NCI-H128 (cell line): ENCODE measurements around the gene HSPB8.
"Not testable (repeated sequence)": the region's sequence is repeated elsewhere in the genome, so short reads cannot be mapped to it uniquely, and the experiment has no call there.

ENCODE experiments used
- DNase-seq: peaks from one replicate; lab custom pipeline; 2025; ENCODE audit not compliant: unreplicated experiment; lab: John Stamatoyannopoulos, UW

The HSPB8 gene

DNA sequence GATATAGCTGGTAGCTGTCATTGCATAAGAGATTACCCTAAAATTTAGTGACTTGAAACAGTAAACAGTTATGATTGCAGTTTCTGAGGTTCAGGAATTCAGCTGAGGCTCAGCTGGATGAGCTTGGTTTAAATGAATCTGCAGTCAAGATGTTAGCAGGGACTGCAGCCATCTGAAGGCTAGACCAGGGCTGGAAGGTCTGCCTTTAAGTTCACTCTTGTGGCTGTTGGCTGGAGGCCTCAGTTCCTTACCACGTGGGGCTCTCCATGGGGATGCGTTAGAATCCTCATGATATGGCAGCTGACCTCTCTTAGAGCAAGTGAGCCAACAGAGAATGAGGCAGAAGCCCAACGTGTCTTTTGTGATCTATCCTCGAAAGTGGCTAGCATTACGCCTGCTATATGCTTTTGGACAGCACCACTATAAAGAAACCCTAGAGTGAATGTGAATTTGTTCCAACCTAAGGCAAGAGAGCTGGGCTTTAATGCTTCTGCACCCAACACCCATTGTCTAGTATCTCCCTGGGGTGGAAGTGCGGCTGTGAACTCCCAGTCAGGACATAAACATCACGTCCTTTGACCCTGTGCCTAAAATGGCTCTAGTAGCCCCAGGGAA lies 26.0 kb downstream of the HSPB8 start:
- DNase-seq: no peak

DNA sequence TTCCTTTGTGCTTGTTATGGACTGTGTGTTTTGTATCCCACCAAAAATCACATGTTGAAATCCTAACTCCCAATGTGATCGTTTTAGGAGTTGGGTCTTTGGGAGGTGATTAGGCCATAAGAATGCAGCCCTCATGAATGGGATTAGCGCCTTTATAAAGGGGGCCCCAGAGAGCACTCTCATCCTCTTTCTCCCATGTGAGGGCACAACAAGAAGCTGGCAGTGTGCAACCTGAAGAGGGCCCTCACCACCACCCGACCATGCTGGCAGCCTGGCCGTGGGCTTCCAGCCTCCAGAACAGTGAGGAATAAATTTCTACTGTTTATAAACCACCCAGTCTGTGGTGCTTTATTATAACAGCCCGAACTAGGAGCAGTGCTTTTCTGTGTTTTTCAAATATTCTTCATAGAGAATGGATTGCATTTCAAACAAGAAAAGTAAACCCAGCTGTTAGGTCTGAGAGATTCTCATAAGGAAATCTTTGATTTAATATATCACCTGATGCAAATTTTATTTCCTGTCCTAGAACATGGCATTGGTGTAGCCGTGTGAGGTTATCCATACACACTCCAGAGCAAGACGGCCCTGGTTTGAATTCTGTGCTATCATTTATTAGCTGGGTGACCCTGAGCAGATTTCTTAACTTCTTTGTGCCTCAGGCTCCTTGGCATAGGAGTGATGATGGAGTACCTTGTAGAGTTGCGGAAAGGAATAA lies 27.8 kb downstream of the HSPB8 start:
- no peak for DNase-seq

- DNase-seq: no peak
These were observed 28.4 kb downstream of the HSPB8 start for GRCh38 chr12:119207063-119207560.

DNA sequence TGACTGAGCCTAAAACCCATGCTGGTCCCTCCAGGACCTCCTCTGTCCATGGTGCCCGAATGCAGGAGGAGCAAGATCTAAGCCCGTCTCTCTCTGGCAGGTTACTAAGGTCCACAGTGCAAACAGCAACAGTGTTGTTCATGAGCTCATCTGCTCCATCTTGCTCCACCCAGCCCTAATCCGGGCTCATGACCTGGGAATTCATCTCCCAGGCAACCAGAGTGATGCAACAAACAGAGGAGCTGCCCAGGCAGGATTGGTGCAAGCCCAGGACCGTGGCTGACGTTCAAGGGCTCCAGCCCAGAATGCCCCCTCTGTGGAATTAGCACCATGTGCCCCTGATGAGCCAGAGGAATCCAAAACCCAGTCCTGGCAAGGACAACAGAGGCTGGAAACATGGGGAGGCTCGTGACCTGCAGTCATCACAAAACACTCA lies 29.9 kb downstream of the HSPB8 start:
- DNase-seq: no peak

- DNase-seq: no peak
These were observed 33.2 kb downstream of the HSPB8 start for GRCh38 chr12:119211884-119212283.

GRCh38 chr12:119216084-119216483 lies 37.4 kb downstream of the HSPB8 start:
- no peak for DNase-seq

DNA sequence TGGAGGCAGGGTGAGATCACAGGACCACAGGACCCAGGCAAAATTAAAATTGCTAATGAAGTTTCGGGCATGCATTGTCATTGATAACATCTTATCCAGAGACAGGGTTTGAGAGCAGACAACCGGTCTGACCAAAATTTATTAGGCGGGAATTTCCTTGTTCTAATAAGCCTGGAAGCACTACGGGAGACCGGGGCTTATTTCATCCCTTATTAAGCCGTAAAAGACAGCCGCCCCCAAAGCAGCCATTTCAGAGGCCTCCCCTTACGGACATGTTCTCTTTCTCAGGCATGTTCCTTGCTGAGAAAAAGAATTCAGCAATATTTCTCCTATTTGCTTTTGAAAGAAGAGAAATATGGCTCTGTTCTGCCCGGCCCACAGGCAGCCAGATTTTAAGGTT lies 40.1 kb downstream of the HSPB8 start:
- not testable (repeated sequence) for DNase-seq

GRCh38 chr12:119222222-119222951 lies 43.7 kb downstream of the HSPB8 start:
- DNase-seq: no peak

DNA sequence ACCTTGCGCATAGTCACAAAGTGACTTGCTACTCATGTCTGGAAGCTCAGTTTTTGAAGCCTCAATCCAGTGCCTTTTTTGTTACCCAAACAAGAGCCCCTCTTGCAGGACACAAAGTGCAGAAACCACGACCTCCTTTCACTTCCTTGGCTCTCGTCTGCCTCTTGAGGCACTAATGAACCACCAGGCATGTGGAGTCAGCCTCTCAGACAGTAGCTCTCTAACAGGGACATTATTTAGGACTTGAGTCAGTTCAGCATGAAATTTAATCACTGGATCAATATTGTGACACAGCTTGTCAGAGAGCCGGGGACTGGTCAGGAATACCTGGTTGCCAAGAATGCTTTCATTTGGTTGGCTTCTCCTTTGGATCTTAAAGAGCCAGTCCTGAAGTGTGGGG lies 46.7 kb downstream of the HSPB8 start:
- no peak for DNase-seq

- DNase-seq: no peak
These were observed 48.6 kb downstream of the HSPB8 start for GRCh38 chr12:119227292-119227691.

DNA sequence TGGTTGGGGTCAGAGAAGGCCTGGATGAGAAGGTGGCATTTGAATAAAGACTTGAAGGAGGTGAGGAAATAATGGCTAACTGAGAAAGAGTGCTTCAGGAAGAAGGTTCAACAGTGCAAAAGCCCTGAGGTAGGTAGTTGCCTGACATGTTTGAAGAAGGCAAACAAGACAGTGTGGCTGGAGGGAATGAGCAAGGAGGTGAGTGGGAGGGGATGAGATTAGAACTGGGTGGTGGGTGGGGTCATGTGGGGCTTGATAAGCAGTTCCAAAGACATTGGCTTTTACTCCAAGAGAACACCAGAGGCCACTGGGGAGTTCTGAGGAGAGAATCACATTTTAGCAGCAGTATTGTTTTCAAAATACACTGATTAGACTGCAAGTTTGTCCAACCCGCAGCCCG lies 50.5 kb downstream of the HSPB8 start:
- no peak for DNase-seq

GRCh38 chr12:119229837-119230236 lies 51.1 kb downstream of the HSPB8 start:
- no peak for DNase-seq

- DNase-seq: no peak
These were observed 52.1 kb downstream of the HSPB8 start for GRCh38 chr12:119230807-119231206.

DNA sequence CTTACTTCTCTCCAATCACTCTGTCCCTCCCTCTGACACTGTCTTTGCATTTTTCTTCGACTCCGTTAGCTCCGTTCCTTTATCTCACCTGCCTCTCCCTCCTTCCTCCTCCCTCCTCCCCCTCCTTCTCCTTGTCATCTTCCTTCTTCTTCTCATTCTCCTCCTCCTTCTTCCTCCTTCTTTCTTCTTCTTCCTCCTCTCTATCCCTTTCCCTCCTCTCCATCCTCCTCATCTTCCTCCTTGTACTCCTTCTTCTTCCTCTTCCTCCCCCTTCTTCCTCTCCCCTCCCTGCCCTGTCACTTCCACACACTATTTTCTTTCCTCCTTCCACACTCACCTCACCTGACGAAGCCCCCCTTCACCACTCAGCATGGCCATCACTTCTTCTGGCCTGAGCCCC lies 53.0 kb downstream of the HSPB8 start:
- DNase-seq: no peak

- DNase-seq: no peak
These were observed 56.5 kb downstream of the HSPB8 start for GRCh38 chr12:119235197-119235751.

- DNase-seq: no peak
These were observed 57.6 kb downstream of the HSPB8 start for GRCh38 chr12:119236372-119236771.

- DNase-seq: no peak
These were observed 60.3 kb downstream of the HSPB8 start for GRCh38 chr12:119239040-119239439.

DNA sequence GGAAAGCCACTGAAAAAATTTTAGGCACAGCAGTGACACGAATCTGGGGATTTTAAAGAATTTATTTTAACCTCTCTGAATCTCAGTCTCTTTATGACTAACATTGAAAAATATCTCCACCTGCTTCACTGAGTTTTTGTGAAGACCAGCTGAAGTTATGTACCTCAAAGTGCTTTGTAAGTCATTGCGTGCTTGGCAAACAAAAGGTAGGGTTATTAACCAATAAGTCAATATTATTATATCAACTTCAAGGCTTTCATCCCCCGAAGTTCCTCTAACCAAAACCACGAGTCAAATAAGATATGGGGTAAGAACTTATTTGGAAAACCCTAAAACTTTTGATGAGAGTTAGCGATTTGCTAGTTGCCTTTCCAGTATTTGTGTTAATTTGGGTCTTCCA lies 62.3 kb downstream of the HSPB8 start:
- no peak for DNase-seq

DNA sequence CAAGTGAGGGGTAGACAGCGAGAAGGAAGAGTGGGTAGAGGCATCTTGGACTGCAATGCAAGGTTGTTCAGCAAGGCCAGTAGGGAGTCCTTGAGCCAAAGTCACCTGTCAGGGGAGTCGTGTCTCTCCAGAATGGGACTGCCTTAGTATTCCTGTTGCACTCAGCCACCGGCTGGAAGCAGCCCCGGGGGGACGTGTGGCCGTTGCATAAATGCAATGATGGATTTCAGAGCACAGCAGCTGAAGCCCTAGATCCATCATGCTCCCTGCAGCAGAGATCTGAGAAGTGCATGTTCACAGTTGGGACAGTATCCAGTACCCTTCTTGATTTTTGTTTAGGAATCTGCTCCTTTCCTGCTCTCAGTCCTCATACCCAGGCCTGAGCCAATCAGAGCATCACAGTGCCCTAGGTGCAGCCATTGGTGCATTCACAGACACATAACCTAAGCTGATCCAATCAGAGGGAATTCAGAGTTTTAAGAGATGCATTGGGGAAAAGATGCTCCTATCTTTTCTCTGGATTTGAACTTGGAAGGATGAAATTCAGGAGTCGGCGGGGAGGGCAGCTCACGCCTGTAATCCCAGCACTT lies 62.9 kb downstream of the HSPB8 start:
- no peak for DNase-seq
